Karpas-422 (cell line): ENCODE results near the gene EHBP1. TPM values are rescaled to one million over a fixed set of nuclear protein-coding genes. Genes with fewer than 3 reads are reported as not detected.

ENCODE experiments used
- DNase-seq: peaks from one replicate; pipeline ENCODE4 v3.0.0-alpha.2; 2015
- H2AFZ ChIP-seq: fragments of 200-600 bp; sonication (generic); 2 replicates; pipeline ENCODE4 v1.6.1; 2014; ENCODE audit warnings: antibody characterized with exemption, low read length, mixed read lengths
- H3K27ac ChIP-seq: fragments of 200-600 bp; sonication (generic); 2 replicates; pipeline ENCODE4 v1.5.1; 2014; ENCODE audit warnings: mild to moderate bottlenecking, low read length, moderate library complexity
- H3K27me3 ChIP-seq: fragments of 200-600 bp; sonication (generic); 2 replicates; pipeline ENCODE4 v1.6.1; 2014; ENCODE audit warnings: low read length, mixed read lengths
- H3K36me3 ChIP-seq: fragments of 200-600 bp; sonication (generic); 2 replicates; pipeline ENCODE4 v1.6.1; 2014; ENCODE audit warnings: low read length, mixed read lengths; ENCODE audit not compliant: insufficient read depth
- H3K4me1 ChIP-seq: fragments of 200-600 bp; sonication (generic); 2 replicates; pipeline ENCODE4 v1.6.1; 2014; ENCODE audit warnings: mild to moderate bottlenecking, low read length, mixed read lengths
- H3K4me2 ChIP-seq: fragments of 200-600 bp; sonication (generic); 2 replicates; pipeline ENCODE4 v1.6.1; 2014; ENCODE audit warnings: low read length, low read depth, mild to moderate bottlenecking; ENCODE audit not compliant: poor library complexity, severe bottlenecking
- H3K4me3 ChIP-seq: fragments of 200-600 bp; sonication (generic); 2 replicates; pipeline ENCODE4 v1.5.1; 2014; ENCODE audit warnings: mild to moderate bottlenecking, antibody characterized with exemption, low read length, mixed read lengths
- H3K79me2 ChIP-seq: fragments of 200-600 bp; sonication (generic); 2 replicates; pipeline ENCODE4 v1.6.1; 2014; ENCODE audit warnings: mild to moderate bottlenecking, low read length, mixed read lengths
- H3K9ac ChIP-seq: fragments of 200-600 bp; sonication (generic); 2 replicates; pipeline ENCODE4 v1.6.0; 2014; ENCODE audit warnings: low read length
- H3K9me2 ChIP-seq: fragments of 200-600 bp; sonication (generic), shearing (Covaris generic); replicated peaks from 2 replicates; pipeline ENCODE4 v1.6.0; 2014; ENCODE audit warnings: mild to moderate bottlenecking, low read length, moderate library complexity; ENCODE audit not compliant: insufficient read depth
- H3K9me3 ChIP-seq: fragments of 300-700, 200-600 bp; sonication (generic); 2 replicates; pipeline ENCODE4 v1.6.1; 2014; ENCODE audit warnings: low read length, mixed read lengths
- H4K20me1 ChIP-seq: fragments of 200-600 bp; sonication (generic); 2 replicates; pipeline ENCODE4 v1.6.1; 2014; ENCODE audit warnings: mild to moderate bottlenecking, antibody characterized with exemption, low read length, low read depth; ENCODE audit not compliant: insufficient read depth
- total RNA-seq: library from RNA; depleted of rRNA; stranded (reverse); fragments of >200 nt; shearing (Covaris generic); gene quantifications from 2 replicates; pipeline ENCODE4 v1.2.3, GENCODE V29; 2014; ENCODE audit warnings: low replicate concordance

The EHBP1 gene
- total RNA-seq, 1 experiment from 2014 or later, result 32.2 TPM

- Histone ChIP-seq H3K4me3 (no peak overlapping the region), H3K27me3 (no peaks in the 10 kb centered on the region), H3K9me3 (no peaks in the 10 kb centered on the region), H3K27ac (no peak overlapping the region), H3K4me2 (no peak overlapping the region), H3K9ac (no peak overlapping the region), H4K20me1 (no peaks in the 10 kb centered on the region), H3K36me3 (peaks cover 7% of the 10 kb centered on the region; the same call in 1 of the 2 replicates), H3K9me2 (no peaks in the 10 kb centered on the region), H3K79me2 (no peaks in the 10 kb centered on the region), H2AFZ (no peak overlapping the region), H3K4me1 (peaks cover 12% of the 10 kb centered on the region)
- no peak for DNase-seq
Observed at GRCh38 chr2:63003351-63003750, 297.8 kb downstream of the EHBP1 start.

- H3K9me3 ChIP-seq, result no peaks in the 10 kb centered on the region
- H3K9ac ChIP-seq, result no peak overlapping the region
- DNase-seq, result no peak
- no peaks in the 10 kb centered on the region for H3K9me2 ChIP-seq
- no peak overlapping the region for H3K4me2 ChIP-seq
- H4K20me1 ChIP-seq, result no peaks in the 10 kb centered on the region
- no peaks in the 10 kb centered on the region for H3K27me3 ChIP-seq
- H2AFZ ChIP-seq, result no peak overlapping the region
- H3K4me3 ChIP-seq, result no peak overlapping the region
- H3K4me1 ChIP-seq, result no peaks in the 10 kb centered on the region
- H3K79me2 ChIP-seq, result no peaks in the 10 kb centered on the region; the same call in 1 of the 2 replicates
- H3K36me3 ChIP-seq, result no peaks in the 10 kb centered on the region
- H3K27ac ChIP-seq, result no peak overlapping the region
Observed at GRCh38 chr2:63007813-63008458, 302.4 kb downstream of the EHBP1 start.

- no peaks in the 10 kb centered on the region for H4K20me1 ChIP-seq
- H3K9me3 ChIP-seq, result no peaks in the 10 kb centered on the region
- no peaks in the 10 kb centered on the region for H3K36me3 ChIP-seq
- H3K4me2 ChIP-seq, result no peak overlapping the region
- no peaks in the 10 kb centered on the region for H3K4me1 ChIP-seq
- H3K27me3 ChIP-seq, result no peaks in the 10 kb centered on the region
- H3K9me2 ChIP-seq, result no peaks in the 10 kb centered on the region
- H3K27ac ChIP-seq, result no peak overlapping the region
- no peak overlapping the region for H2AFZ ChIP-seq
- H3K9ac ChIP-seq, result no peak overlapping the region
- no peak for DNase-seq
- H3K79me2 ChIP-seq, result no peaks in the 10 kb centered on the region; the same call in 1 of the 2 replicates
- H3K4me3 ChIP-seq, result no peak overlapping the region
Observed at GRCh38 chr2:63008838-63009237, 303.3 kb downstream of the EHBP1 start.

- no peaks in the 10 kb centered on the region for H4K20me1 ChIP-seq
- DNase-seq, result no peak
- H3K27me3 ChIP-seq, result no peaks in the 10 kb centered on the region
- H3K4me3 ChIP-seq, result no peak overlapping the region
- no peaks in the 10 kb centered on the region; the same call in 1 of the 2 replicates for H3K79me2 ChIP-seq
- no peaks in the 10 kb centered on the region for H3K36me3 ChIP-seq
- no peak overlapping the region for H3K4me2 ChIP-seq
- H3K27ac ChIP-seq, result no peak overlapping the region
- H3K9me2 ChIP-seq, result no peaks in the 10 kb centered on the region
- H2AFZ ChIP-seq, result no peak overlapping the region
- H3K9me3 ChIP-seq, result no peaks in the 10 kb centered on the region
- no peak overlapping the region for H3K9ac ChIP-seq
- H3K4me1 ChIP-seq, result no peaks in the 10 kb centered on the region
Observed at GRCh38 chr2:63009490-63009889, 304.0 kb downstream of the EHBP1 start.

GRCh38 chr2:63012541-63012940 is 307.0 kb downstream of the EHBP1 start:
- H3K27ac ChIP-seq, result no peak overlapping the region

GRCh38 chr2:63013438-63013837 is 307.9 kb downstream of the EHBP1 start:
- no peak overlapping the region for H3K4me3 ChIP-seq
- no peak overlapping the region for H3K27ac ChIP-seq
- H3K79me2 ChIP-seq, result no peaks in the 10 kb centered on the region; the same call in 1 of the 2 replicates
- H3K9me2 ChIP-seq, result no peaks in the 10 kb centered on the region
- no peaks in the 10 kb centered on the region for H4K20me1 ChIP-seq
- no peak overlapping the region for H3K4me2 ChIP-seq
- H3K9ac ChIP-seq, result no peak overlapping the region
- H3K36me3 ChIP-seq, result no peaks in the 10 kb centered on the region
- H3K9me3 ChIP-seq, result no peaks in the 10 kb centered on the region
- no peaks in the 10 kb centered on the region for H3K27me3 ChIP-seq
- no peak overlapping the region for H2AFZ ChIP-seq
- no peak for DNase-seq
- H3K4me1 ChIP-seq, result no peaks in the 10 kb centered on the region

More at GRCh38 chr2:63012541-63012940, 307.0 kb downstream of the EHBP1 start:
- no peak overlapping the region for H3K4me3 ChIP-seq
- H2AFZ ChIP-seq, result no peak overlapping the region
- H3K9ac ChIP-seq, result no peak overlapping the region
- no peaks in the 10 kb centered on the region for H4K20me1 ChIP-seq
- no peaks in the 10 kb centered on the region for H3K9me2 ChIP-seq
- H3K4me1 ChIP-seq, result no peaks in the 10 kb centered on the region
- no peak overlapping the region for H3K4me2 ChIP-seq
- DNase-seq, result no peak
- no peaks in the 10 kb centered on the region for H3K27me3 ChIP-seq
- no peaks in the 10 kb centered on the region for H3K9me3 ChIP-seq
- no peaks in the 10 kb centered on the region for H3K36me3 ChIP-seq
- H3K79me2 ChIP-seq, result no peaks in the 10 kb centered on the region; the same call in 1 of the 2 replicates

GRCh38 chr2:63015389-63015788 is 309.9 kb downstream of the EHBP1 start:
- Histone ChIP-seq H3K9ac (no peak overlapping the region), H3K4me3 (no peak overlapping the region), H4K20me1 (no peaks in the 10 kb centered on the region), H3K27me3 (no peaks in the 10 kb centered on the region), H3K27ac (no peak overlapping the region), H3K4me2 (no peak overlapping the region), H3K36me3 (no peaks in the 10 kb centered on the region), H3K79me2 (no peaks in the 10 kb centered on the region), H2AFZ (no peak overlapping the region), H3K4me1 (no peaks in the 10 kb centered on the region), H3K9me3 (no peaks in the 10 kb centered on the region), H3K9me2 (no peaks in the 10 kb centered on the region)
- no peak for DNase-seq

GRCh38 chr2:63018439-63018838 is 312.9 kb downstream of the EHBP1 start:
- Histone ChIP-seq H3K36me3 (no peaks in the 10 kb centered on the region), H3K4me3 (no peak overlapping the region), H3K4me1 (no peaks in the 10 kb centered on the region), H4K20me1 (no peaks in the 10 kb centered on the region), H3K79me2 (no peaks in the 10 kb centered on the region), H3K27me3 (no peaks in the 10 kb centered on the region), H3K9ac (no peak overlapping the region), H3K27ac (no peak overlapping the region), H3K4me2 (no peak overlapping the region), H2AFZ (no peak overlapping the region), H3K9me3 (no peaks in the 10 kb centered on the region), H3K9me2 (no peaks in the 10 kb centered on the region)
- no peak for DNase-seq
